HL-60 (cell line): ENCODE data around the gene MAPK10.

Source experiments
- CTCF ChIP-seq: IDR thresholded peaks from one replicate; pipeline ENCODE4 v1.5.1; 2011; ENCODE audit warnings: low read length, control low read depth, inconsistent platforms; ENCODE audit not compliant: insufficient read depth
- POLR2AphosphoS5 ChIP-seq: IDR thresholded peaks from 2 replicates; pipeline ENCODE4 v1.6.1; 2012; ENCODE audit warnings: low read depth
- REST ChIP-seq: IDR thresholded peaks from 2 replicates; pipeline ENCODE4 v1.6.1; 2012; ENCODE audit warnings: low read depth; ENCODE audit not compliant: insufficient replicate concordance

- TF ChIP-seq CTCF, result no peak
- TF ChIP-seq POLR2AphosphoS5, result no peak
- no peak for TF ChIP-seq REST
Measured at GRCh38 chr4:86178211-86178610, 181.6 kb downstream of the MAPK10 start.
